HepG2 (cell line): ENCODE results near the gene RNF123.

Experiments used
- ELF4 ChIP-seq: sonication (generic); formaldehyde crosslinking; IDR thresholded peaks from 2 replicates; pipeline ENCODE4 v1.5.0; 2020; ENCODE audit warnings: missing genetic modification reagents, mild to moderate bottlenecking, moderate library complexity, borderline replicate concordance
- ETS1 ChIP-seq: sonication (generic); formaldehyde crosslinking; IDR thresholded peaks from 2 replicates; pipeline ENCODE4 v1.4.0; 2020; ENCODE audit warnings: missing genetic modification reagents
- EZH2 ChIP-seq: conservative IDR thresholded peaks from 2 replicates; pipeline ENCODE4 v1.6.1; 2012; ENCODE audit warnings: mild to moderate bottlenecking, low read depth, low read length, moderate library complexity
- IRF2 ChIP-seq: IDR thresholded peaks from 2 replicates; pipeline ENCODE4 v1.6.1; 2018; ENCODE audit warnings: missing genetic modification reagents, missing compliant biosample characterization
- MLXIP ChIP-seq: sonication (generic); formaldehyde crosslinking; IDR thresholded peaks from 2 replicates; pipeline ENCODE4 v1.9.0; 2021; ENCODE audit warnings: missing genetic modification reagents, borderline replicate concordance
- PHF20 ChIP-seq: sonication (generic); formaldehyde crosslinking; IDR thresholded peaks from 2 replicates; pipeline ENCODE4 v1.5.0; 2020; ENCODE audit warnings: mild to moderate bottlenecking, missing genetic modification reagents
- RAD21 ChIP-seq: fragments of 450-650 bp; formaldehyde crosslinking; IDR thresholded peaks from 2 replicates; pipeline ENCODE4 v1.5.0; 2020; ENCODE audit warnings: mild to moderate bottlenecking
- ZNF136 ChIP-seq: sonication (generic); formaldehyde crosslinking; IDR thresholded peaks from 2 replicates; pipeline ENCODE4 v1.8.1; 2022; ENCODE audit warnings: low read depth, mild to moderate bottlenecking, moderate library complexity, missing genetic modification reagents
- ZNF878 ChIP-seq: sonication (generic); formaldehyde crosslinking; IDR thresholded peaks from 2 replicates; pipeline ENCODE4 v1.8.1; 2023; ENCODE audit warnings: mild to moderate bottlenecking, missing genetic modification reagents, moderate library complexity
- TF ChIP-seq, protein P1 (sequence below): sonication (generic); formaldehyde crosslinking; IDR thresholded peaks from 2 replicates; pipeline ENCODE4 v1.8.0; 2023; ENCODE audit warnings: mild to moderate bottlenecking, missing genetic modification reagents
- TF ChIP-seq, protein P2 (sequence below): sonication (generic); formaldehyde crosslinking; IDR thresholded peaks from 2 replicates; pipeline ENCODE4 v1.4.0; 2020; ENCODE audit warnings: missing genetic modification reagents
- TF ChIP-seq, protein P3 (sequence below): sonication (generic); formaldehyde crosslinking; IDR thresholded peaks from 2 replicates; pipeline ENCODE4 v1.8.1; 2023; ENCODE audit warnings: missing genetic modification reagents, inconsistent platforms, borderline replicate concordance
- TF ChIP-seq, protein P4 (sequence below): sonication (generic); formaldehyde crosslinking; IDR thresholded peaks from 2 replicates; pipeline ENCODE4 v1.5.0; 2020; ENCODE audit warnings: mild to moderate bottlenecking, missing genetic modification reagents, moderate library complexity

DNA sequence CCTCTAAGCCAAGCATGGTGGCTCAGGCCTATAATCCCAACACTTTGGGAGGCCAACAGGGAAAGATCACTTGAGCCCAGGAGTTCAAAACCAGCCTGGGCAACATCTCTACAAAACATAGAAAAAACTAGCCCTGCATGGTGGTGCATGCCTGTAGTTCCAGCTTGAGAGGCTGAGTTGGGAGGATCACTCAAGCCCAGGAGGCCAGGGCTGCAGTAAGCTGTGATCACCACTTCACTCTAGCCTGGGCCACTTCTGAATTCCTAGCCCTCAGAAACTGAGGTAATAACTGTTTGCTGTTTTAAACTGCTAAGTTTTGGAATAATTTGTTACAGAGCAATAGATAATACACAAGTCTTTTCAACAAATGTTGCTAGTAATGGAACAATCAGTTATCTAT, 80.6 kb downstream of the RNF123 start:
- no peak for TF ChIP-seq EZH2
- TF ChIP-seq ELF4 (CRISPR knock-in tag), result no peak
- no peak for TF ChIP-seq RAD21 (CRISPR knock-in tag)
- TF ChIP-seq PHF20, result no peak
- TF ChIP-seq, protein P1, sequence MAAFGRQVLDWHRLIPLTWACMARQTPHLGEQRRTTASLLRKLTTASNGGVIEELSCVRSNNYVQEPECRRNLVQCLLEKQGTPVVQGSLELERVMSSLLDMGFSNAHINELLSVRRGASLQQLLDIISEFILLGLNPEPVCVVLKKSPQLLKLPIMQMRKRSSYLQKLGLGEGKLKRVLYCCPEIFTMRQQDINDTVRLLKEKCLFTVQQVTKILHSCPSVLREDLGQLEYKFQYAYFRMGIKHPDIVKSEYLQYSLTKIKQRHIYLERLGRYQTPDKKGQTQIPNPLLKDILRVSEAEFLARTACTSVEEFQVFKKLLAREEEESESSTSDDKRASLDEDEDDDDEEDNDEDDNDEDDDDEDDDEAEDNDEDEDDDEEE (CRISPR knock-in tag), result no peak
- TF ChIP-seq ETS1, result no peak
- TF ChIP-seq IRF2 (CRISPR knock-in tag), result no peak
- TF ChIP-seq ZNF136 (CRISPR knock-in tag), result no peak
- TF ChIP-seq, protein P2, sequence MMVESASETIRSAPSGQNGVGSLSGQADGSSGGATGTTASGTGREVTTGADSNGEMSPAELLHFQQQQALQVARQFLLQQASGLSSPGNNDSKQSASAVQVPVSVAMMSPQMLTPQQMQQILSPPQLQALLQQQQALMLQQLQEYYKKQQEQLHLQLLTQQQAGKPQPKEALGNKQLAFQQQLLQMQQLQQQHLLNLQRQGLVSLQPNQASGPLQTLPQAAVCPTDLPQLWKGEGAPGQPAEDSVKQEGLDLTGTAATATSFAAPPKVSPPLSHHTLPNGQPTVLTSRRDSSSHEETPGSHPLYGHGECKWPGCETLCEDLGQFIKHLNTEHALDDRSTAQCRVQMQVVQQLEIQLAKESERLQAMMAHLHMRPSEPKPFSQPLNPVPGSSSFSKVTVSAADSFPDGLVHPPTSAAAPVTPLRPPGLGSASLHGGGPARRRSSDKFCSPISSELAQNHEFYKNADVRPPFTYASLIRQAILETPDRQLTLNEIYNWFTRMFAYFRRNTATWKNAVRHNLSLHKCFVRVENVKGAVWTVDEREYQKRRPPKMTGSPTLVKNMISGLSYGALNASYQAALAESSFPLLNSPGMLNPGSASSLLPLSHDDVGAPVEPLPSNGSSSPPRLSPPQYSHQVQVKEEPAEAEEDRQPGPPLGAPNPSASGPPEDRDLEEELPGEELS (CRISPR knock-in tag), result no peak
- TF ChIP-seq, protein P3, sequence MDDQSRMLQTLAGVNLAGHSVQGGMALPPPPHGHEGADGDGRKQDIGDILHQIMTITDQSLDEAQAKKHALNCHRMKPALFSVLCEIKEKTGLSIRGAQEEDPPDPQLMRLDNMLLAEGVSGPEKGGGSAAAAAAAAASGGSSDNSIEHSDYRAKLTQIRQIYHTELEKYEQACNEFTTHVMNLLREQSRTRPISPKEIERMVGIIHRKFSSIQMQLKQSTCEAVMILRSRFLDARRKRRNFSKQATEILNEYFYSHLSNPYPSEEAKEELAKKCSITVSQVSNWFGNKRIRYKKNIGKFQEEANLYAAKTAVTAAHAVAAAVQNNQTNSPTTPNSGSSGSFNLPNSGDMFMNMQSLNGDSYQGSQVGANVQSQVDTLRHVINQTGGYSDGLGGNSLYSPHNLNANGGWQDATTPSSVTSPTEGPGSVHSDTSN (CRISPR knock-in tag), result no peak
- TF ChIP-seq, protein P4, sequence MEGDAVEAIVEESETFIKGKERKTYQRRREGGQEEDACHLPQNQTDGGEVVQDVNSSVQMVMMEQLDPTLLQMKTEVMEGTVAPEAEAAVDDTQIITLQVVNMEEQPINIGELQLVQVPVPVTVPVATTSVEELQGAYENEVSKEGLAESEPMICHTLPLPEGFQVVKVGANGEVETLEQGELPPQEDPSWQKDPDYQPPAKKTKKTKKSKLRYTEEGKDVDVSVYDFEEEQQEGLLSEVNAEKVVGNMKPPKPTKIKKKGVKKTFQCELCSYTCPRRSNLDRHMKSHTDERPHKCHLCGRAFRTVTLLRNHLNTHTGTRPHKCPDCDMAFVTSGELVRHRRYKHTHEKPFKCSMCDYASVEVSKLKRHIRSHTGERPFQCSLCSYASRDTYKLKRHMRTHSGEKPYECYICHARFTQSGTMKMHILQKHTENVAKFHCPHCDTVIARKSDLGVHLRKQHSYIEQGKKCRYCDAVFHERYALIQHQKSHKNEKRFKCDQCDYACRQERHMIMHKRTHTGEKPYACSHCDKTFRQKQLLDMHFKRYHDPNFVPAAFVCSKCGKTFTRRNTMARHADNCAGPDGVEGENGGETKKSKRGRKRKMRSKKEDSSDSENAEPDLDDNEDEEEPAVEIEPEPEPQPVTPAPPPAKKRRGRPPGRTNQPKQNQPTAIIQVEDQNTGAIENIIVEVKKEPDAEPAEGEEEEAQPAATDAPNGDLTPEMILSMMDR (CRISPR knock-in tag), result no peak
- TF ChIP-seq MLXIP (CRISPR knock-in tag), result no peak
- TF ChIP-seq ZNF878, result no peak
